Sigmoid colon (tissue), 7 donors: ENCODE measurements around the gene POU2AF2. TPM values are rescaled to one million over a fixed set of nuclear protein-coding genes. Genes with fewer than 3 reads are reported as not detected.

Experiments
- DNase-seq: peaks from one replicate; pipeline ENCODE4 v3.0.0-alpha.2; 2019
- H3K27ac ChIP-seq, 4 donors: fragments of 200-600 bp; sonication (generic); one replicate each; pipeline ENCODE4 v1.5.1; 2016 to 2019; ENCODE audit warnings: mild to moderate bottlenecking in 1 of 4
- H3K27me3 ChIP-seq, 3 donors: fragments of 200-600 bp; sonication (generic); one replicate each; pipeline ENCODE4 v1.5.1; 2019; ENCODE audit warnings: mild to moderate bottlenecking in 1 of 3
- H3K36me3 ChIP-seq, 4 donors: fragments of 200-600 bp; sonication (generic); one replicate each; pipeline ENCODE4 v1.5.1; 2016 to 2019
- H3K4me1 ChIP-seq, 4 donors: fragments of 200-600 bp; sonication (generic); one replicate each; pipeline ENCODE4 v1.5.1; 2017 to 2019
- H3K4me3 ChIP-seq, 4 donors: fragments of 200-600 bp; sonication (generic); one replicate each; pipeline ENCODE4 v1.5.1; 2017 to 2019; ENCODE audit warnings: mild to moderate bottlenecking in 2 of 4, moderate library complexity in 1 of 4
- H3K9me3 ChIP-seq, 4 donors: fragments of 200-600 bp in 3 of 4; sonication (generic) in 3 of 4; one replicate each; pipeline versions ENCODE4 v1.5.1 to v1.6.1; 2013 to 2019
- CTCF ChIP-seq, 4 experiments: fragments of 450-650 bp in 3 of 4; fragments of 200-600 bp in 1 of 4; IDR thresholded peaks; one replicate each; pipeline ENCODE4 v1.5.1; 2016 to 2019; ENCODE audit warnings: antibody characterized with exemption in 4 of 4, mild to moderate bottlenecking in 3 of 4, moderate library complexity in 2 of 4
- EP300 ChIP-seq, 4 donors: sonication (generic); formaldehyde crosslinking; IDR thresholded peaks; one replicate each; pipeline ENCODE4 v1.6.1; 2017; ENCODE audit warnings: antibody characterized with exemption in 4 of 4
- POLR2A ChIP-seq, 2 donors: fragments of 450-650 bp; IDR thresholded peaks; one replicate each; pipeline ENCODE4 v1.6.1; 2016; ENCODE audit warnings: antibody characterized with exemption in 2 of 2, mild to moderate bottlenecking in 2 of 2, moderate library complexity in 2 of 2
- POLR2AphosphoS5 ChIP-seq, 4 donors: sonication (generic); formaldehyde crosslinking; IDR thresholded peaks; one replicate each; pipeline ENCODE4 v1.6.1; 2017; ENCODE audit warnings: antibody characterized with exemption in 4 of 4
- WGBS, 2 donors: extraction: QIAGEN DNeasy Blood & Tissue Kit; methylation state at CpG; one replicate each; pipeline ENCODE4 v1.1.7; 2013; 5-methylcytosine and 5-hydroxymethylcytosine counted together
- intact Hi-C: fragments of 100-400 bp; cut with DNase I; formaldehyde crosslinking; loops from one replicate; pipeline ENCODE4 v1.15.1; 2023
- polyA plus RNA-seq, 3 donors: library from polyadenylated mRNA; stranded (reverse); fragments of 200-250 nt; gene quantifications; one replicate each; pipeline ENCODE4 v1.2.3, GENCODE V29; 2013
- total RNA-seq, 4 donors: library from RNA; depleted of rRNA; stranded (reverse); fragments of >200 nt; gene quantifications; one replicate each; pipeline ENCODE4 v1.1.0, GENCODE V29; 2016
- donor health status: healthy with polysubstance abuse.
- donor health status: Bipolar disorder and iron deficiency.
- donor health status: healthy.

The POU2AF2 gene
- total and polyA plus RNA-seq, 7 donors: 1.5 to 2.5 (median 2.4) TPM; not detected in 4

- WGBS, 2 donors: 11 to 49% methylated on average over 4 of the region's 4 CpGs
- no peak overlapping the region for H3K4me3 ChIP-seq
- intact Hi-C loops: no loop called here
These were observed 57.9 kb downstream of the POU2AF2 start for GRCh38 chr11:111303461-111303860.

GRCh38 chr11:111305162-111305802, 59.8 kb downstream of the POU2AF2 start:
- 81 to 85% methylated on average over 5 of the region's 5 CpGs for WGBS, 2 donors
- no peak for TF ChIP-seq CTCF (IDR thresholded peaks at IDR 0.05)
- no peak for TF ChIP-seq EP300 (IDR thresholded peaks at IDR 0.05)
- no peak for TF ChIP-seq POLR2AphosphoS5 (IDR thresholded peaks at IDR 0.05)
- no peak for TF ChIP-seq POLR2A (IDR thresholded peaks at IDR 0.05)
- no peak overlapping the region for H3K27ac ChIP-seq

More at GRCh38 chr11:111303461-111303860, 57.9 kb downstream of the POU2AF2 start:
- Histone ChIP-seq H3K9me3 (no peaks in the 10 kb centered on the region), H3K4me1 (peaks cover 0 to 41% (median 25%) of the 10 kb centered on the region in 4 donors), H3K27ac (peak overlapping the region in 3 of 4 donors; percentile 7 to 71 (median 67)), H3K36me3 (peaks cover 0 to 4% (median 0%) of the 10 kb centered on the region in 4 donors), H3K27me3 (no peaks in the 10 kb centered on the region)
- no peak for DNase-seq
- TF ChIP-seq POLR2A (IDR thresholded peaks at IDR 0.05): no peak
- no peak for TF ChIP-seq POLR2AphosphoS5 (IDR thresholded peaks at IDR 0.05)
- TF ChIP-seq CTCF (IDR thresholded peaks at IDR 0.05): no peak
- no peak for TF ChIP-seq EP300 (IDR thresholded peaks at IDR 0.05)

GRCh38 chr11:111305876-111306275, 60.4 kb downstream of the POU2AF2 start:
- no peak for DNase-seq
- Histone ChIP-seq H3K4me1 (peaks cover 0 to 27% (median 11%) of the 10 kb centered on the region in 4 donors), H3K4me3 (no peak overlapping the region), H3K9me3 (no peaks in the 10 kb centered on the region), H3K36me3 (peaks cover 0 to 4% (median 0%) of the 10 kb centered on the region in 4 donors), H3K27ac (no peak overlapping the region), H3K27me3 (no peaks in the 10 kb centered on the region)
- 70 to 72% methylated on average over 4 of the region's 4 CpGs for WGBS, 2 donors
- intact Hi-C loops: no loop called here
- no peak for TF ChIP-seq POLR2A (IDR thresholded peaks at IDR 0.05)
- TF ChIP-seq POLR2AphosphoS5 (IDR thresholded peaks at IDR 0.05): no peak
- TF ChIP-seq EP300 (IDR thresholded peaks at IDR 0.05): no peak
- TF ChIP-seq CTCF (IDR thresholded peaks at IDR 0.05): no peak

More at GRCh38 chr11:111305162-111305802, 59.8 kb downstream of the POU2AF2 start:
- no peak overlapping the region for H3K4me3 ChIP-seq
- no peak for DNase-seq
- intact Hi-C loops: no loop called here
- H3K27me3 ChIP-seq: no peaks in the 10 kb centered on the region
- H3K9me3 ChIP-seq: no peaks in the 10 kb centered on the region
- H3K36me3 ChIP-seq: peaks cover 0 to 4% (median 0%) of the 10 kb centered on the region in 4 donors
- H3K4me1 ChIP-seq: peaks cover 0 to 31% (median 12%) of the 10 kb centered on the region in 4 donors

- H3K4me1 ChIP-seq: peaks cover 0 to 27% (median 11%) of the 10 kb centered on the region in 4 donors
- intact Hi-C loops: no loop called here
- no peak for DNase-seq
These were observed 60.8 kb downstream of the POU2AF2 start for GRCh38 chr11:111306321-111306720.

More at GRCh38 chr11:111306321-111306720, 60.8 kb downstream of the POU2AF2 start:
- Histone ChIP-seq H3K36me3 (peaks cover 0 to 4% (median 0%) of the 10 kb centered on the region in 4 donors), H3K4me3 (no peak overlapping the region), H3K27ac (no peak overlapping the region), H3K9me3 (no peaks in the 10 kb centered on the region), H3K27me3 (no peaks in the 10 kb centered on the region)
- WGBS, 2 donors: 84 to 85% methylated on average over 5 of the region's 5 CpGs
- TF ChIP-seq EP300 (IDR thresholded peaks at IDR 0.05) (no peak), CTCF (IDR thresholded peaks at IDR 0.05) (no peak), POLR2AphosphoS5 (IDR thresholded peaks at IDR 0.05) (no peak), POLR2A (IDR thresholded peaks at IDR 0.05) (no peak)
